Fibroblast of the aortic adventitia (primary cell): ENCODE data around the gene SLC25A20. TPM values are rescaled to one million over a fixed set of nuclear protein-coding genes. Genes with fewer than 3 reads are reported as not detected.

Source experiments
- DNase-seq: peaks from one replicate; pipeline ENCODE4 v3.0.0-alpha.2; 2010; ENCODE audit warnings: low read depth
- H3K4me3 ChIP-seq: 2 replicates; pipeline ENCODE4 v1.5.1; 2011; ENCODE audit warnings: low read depth, mild to moderate bottlenecking, control low read depth, low read length, moderate library complexity
- total RNA-seq: library from RNA; depleted of rRNA; stranded (reverse); fragments of >200 nt; gene quantifications from 2 replicates; pipeline ENCODE4 v1.2.3, GENCODE V29; 2012; ENCODE audit warnings: low replicate concordance
- TF ChIP-seq, protein P1 (sequence below): IDR thresholded peaks from 2 replicates; pipeline ENCODE4 v1.5.1; 2011; ENCODE audit warnings: mild to moderate bottlenecking, low read length, control low read depth, inconsistent platforms; ENCODE audit not compliant: insufficient read depth

Gene SLC25A20
- total RNA-seq, 1 donor, result 20.9 TPM

DNA sequence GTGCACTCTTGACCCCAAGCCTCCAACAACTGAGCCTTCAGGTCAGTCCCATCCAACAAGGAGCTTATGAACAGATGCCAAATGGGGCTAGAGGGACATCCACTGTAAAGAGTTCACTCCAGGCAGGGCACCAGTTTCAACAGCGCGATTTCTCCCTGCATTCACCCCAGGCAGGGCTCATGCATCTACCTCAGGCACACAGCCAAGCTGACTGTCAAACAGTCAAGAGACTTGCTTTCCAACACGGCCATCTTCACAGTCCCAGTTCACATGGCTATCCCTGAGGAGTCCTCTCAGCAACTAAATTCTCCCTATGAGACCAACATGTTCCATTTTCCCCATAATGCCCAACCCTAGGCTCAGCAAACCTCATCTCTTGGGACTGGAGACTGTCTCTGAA, 17.7 kb downstream of the SLC25A20 start:
- no peak overlapping the region for H3K4me3 ChIP-seq
- TF ChIP-seq, protein P1, sequence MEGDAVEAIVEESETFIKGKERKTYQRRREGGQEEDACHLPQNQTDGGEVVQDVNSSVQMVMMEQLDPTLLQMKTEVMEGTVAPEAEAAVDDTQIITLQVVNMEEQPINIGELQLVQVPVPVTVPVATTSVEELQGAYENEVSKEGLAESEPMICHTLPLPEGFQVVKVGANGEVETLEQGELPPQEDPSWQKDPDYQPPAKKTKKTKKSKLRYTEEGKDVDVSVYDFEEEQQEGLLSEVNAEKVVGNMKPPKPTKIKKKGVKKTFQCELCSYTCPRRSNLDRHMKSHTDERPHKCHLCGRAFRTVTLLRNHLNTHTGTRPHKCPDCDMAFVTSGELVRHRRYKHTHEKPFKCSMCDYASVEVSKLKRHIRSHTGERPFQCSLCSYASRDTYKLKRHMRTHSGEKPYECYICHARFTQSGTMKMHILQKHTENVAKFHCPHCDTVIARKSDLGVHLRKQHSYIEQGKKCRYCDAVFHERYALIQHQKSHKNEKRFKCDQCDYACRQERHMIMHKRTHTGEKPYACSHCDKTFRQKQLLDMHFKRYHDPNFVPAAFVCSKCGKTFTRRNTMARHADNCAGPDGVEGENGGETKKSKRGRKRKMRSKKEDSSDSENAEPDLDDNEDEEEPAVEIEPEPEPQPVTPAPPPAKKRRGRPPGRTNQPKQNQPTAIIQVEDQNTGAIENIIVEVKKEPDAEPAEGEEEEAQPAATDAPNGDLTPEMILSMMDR, result no peak
- DNase-seq, result no peak

DNA sequence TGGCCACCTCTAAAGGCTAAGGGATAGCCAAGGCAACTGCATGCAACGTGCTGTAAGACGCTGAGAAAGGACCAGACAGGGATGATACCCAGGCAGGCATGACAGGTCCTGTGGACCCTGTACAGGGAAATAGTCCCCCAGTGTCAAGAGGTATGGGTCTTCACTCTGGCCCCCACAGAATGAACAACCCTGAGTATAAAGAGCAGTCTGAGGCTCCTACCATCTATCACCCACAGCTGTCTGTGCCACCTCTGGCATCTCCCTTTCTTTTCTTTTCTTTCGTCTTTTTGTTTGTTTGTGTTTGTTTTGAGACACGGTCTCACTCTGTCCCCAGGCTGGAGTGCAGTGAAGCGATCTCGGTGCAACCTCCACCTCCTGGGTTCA, 18.7 kb downstream of the SLC25A20 start:
- DNase-seq, result no peak
- no peak overlapping the region for H3K4me3 ChIP-seq
- TF ChIP-seq, protein P1, result no peak

DNA sequence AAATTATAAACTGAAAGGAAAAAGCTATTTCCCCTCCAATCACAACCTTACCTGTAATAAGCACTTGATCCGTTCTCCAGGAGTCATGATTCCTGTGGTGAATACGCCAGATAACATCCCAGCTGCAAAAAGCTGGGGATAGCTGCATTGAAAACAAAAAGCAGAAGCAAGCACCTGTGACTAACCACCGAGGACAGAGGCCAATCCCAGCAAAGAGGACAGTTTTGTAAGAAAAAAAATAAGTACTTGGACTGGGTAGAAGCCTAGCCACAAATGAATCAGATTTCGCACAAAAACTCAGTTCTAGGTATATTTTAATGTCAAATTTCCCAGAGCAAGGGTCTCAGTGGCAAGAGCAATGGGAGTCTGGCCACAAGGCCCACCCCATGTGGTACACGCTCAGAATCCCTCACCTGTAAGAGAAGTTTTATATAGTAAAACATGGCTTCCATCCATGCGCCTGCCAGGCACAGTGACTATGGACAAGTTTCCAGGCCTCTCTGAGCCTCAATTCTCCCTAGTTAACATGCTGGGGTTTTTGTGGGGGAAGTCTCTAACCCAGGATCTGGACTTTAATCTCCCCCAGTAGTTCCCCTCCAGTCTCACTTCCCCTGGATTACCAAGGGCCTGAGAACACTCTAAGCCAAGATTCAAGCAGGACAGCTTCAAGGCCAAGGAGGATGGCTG, 19.2 kb downstream of the SLC25A20 start:
- TF ChIP-seq, protein P1, result no peak
- no peak for DNase-seq
- H3K4me3 ChIP-seq, result no peak overlapping the region

DNA sequence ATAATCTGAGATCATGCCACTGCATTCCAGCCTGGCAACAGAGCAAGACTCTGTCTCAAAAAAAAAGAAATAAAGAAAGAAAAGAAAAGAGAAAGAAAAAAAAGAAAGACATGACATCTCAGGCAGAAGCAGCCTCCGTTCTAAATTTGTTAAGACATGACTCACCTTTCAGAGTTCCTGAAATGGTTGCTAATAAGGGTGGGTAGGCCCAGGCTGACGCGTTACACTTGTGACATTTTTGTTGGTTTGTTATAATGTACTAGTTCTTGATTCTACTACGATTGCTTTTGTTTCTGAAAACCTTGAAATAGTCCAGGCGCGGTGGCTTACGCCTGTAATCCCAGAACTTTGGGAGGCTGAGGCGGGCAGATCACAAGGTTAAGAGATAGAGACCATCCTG, 21.0 kb downstream of the SLC25A20 start:
- H3K4me3 ChIP-seq, result no peak overlapping the region
- no peak for DNase-seq
- TF ChIP-seq, protein P1, result no peak

DNA sequence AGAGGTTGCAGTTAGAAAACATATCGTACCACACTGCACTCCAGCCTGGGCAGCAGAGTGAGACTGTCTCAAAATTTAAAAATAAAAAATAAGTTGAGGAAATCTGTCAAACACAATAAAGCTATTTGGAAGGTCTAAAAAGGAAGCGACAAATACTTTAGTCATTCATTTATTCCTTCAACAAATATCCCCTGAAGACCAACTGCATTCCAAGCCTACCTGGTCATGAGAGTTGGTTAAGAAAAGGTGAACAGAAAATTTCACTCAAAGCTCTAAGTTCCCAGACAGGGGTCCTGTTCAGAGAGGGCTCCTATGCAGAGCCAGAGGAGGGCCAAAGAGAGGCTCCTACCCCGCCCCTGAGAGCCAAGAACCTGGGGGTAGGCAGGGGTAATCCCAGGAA, 35.6 kb downstream of the SLC25A20 start:
- no peak for DNase-seq
- H3K4me3 ChIP-seq, result no peak overlapping the region
- TF ChIP-seq, protein P1, result no peak

DNA sequence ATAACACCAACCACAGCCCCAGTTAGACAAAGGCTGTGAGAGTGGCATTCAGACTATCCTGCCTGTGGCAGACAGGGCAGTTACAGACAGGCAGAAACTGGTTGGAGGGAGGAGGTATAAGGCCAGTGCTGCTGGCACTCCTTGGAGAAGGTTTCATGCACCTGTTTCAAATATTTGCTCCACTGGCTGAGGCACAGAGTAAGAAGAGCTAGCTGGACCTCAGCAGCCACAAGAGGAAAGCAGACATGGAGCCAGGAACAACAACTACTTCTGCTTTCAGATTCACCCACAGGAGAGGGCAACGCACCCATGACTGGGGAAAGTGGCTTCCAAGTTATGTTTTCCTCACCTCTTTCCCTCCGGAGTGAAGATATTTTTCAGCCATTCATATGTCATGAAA, 39.5 kb downstream of the SLC25A20 start:
- TF ChIP-seq, protein P1, result no peak
- H3K4me3 ChIP-seq, result no peak overlapping the region
- DNase-seq, result no peak

DNA sequence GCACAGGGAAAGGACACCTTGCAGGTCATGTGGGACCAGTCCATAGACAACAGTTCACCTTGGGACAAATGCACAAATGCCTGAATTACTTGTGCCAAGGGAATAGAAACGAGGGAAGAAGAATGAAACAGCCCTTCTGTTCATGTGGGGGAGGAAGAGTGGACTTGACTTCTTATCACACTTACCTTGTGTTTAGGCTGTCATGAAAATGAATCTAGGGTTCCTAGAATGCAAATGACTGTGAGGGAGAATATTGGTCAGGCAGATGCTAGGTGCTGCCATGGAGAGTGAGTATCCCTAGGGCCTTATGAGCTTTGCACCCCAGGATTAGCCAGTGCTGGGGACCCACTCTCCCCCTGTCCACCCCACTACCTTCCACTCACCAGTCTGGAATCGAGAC, 40.0 kb downstream of the SLC25A20 start:
- H3K4me3 ChIP-seq, result no peak overlapping the region
- TF ChIP-seq, protein P1, result no peak
- DNase-seq, result no peak
